ENCODE measurements around the gene RARRES2.
A peak's percentile ranks its signal among the peaks of the same experiment; 100 is the strongest.

Gene RARRES2

DNA sequence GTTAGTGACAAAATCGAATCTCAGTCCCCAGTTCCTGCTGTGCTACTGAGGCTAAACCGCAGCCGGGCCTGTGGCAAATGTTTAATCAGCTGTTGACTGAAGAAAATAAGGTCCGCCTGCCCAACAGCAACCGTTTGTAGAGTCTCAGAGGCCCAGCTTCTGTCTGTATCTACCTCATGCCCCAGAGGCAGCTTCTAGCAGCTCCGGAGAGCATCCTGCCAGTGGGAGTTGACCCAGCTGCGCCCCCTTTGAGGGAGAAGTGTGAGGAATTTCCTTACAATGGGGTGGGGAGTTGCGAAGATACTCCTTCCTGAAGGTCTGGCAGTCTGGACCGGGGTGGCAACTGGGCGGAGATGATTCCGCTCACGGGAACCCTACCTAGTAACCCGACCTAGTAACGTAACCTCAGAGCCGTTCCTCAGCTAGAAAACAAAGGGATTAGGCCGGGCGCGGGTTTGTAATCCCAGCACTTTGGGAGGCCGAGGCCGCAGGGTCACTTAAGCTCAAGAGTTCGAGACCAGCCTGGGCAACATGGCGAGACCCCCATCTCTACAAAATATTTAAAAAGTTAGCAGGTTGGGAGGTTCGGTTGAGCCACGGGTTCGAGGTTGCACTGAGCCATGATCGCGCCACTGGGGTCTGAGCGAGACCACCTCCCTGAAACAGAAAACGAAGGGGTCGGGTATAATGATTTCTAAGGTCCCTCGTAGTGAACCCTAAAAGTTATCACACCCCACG is 36.9 kb upstream of the RARRES2 start:
- TF ChIP-seq SPI1 (IDR thresholded peaks at IDR 0.05; ENCODE audit: low read depth, low read length) (peak; percentile 26; the same call in 1 of the 2 replicates), TAF1 (IDR thresholded peaks at IDR 0.05; ENCODE audit: low read depth, low read length) (no peak), POU2F2 (IDR thresholded peaks at IDR 0.05; ENCODE audit: low read depth, low read length) (0 out of 2 replicates have a peak, but pooled peaks have one; percentile 25), PAX5 (IDR thresholded peaks at IDR 0.05; ENCODE audit: insufficient read depth, low read length, severe bottlenecking) (no peak), POLR2A (IDR thresholded peaks at IDR 0.05; ENCODE audit: low read depth, low read length) (no peak; the same call in 1 of the 2 replicates), POLR2AphosphoS5 (IDR thresholded peaks at IDR 0.05; ENCODE audit: low read depth, low read length) (0 out of 2 replicates have a peak, but pooled peaks have one; percentile 36)
- peak; percentile 69 for FAIRE-seq
- no peak for DNase-seq (ENCODE audit: insufficient read length, low spot score)

DNA sequence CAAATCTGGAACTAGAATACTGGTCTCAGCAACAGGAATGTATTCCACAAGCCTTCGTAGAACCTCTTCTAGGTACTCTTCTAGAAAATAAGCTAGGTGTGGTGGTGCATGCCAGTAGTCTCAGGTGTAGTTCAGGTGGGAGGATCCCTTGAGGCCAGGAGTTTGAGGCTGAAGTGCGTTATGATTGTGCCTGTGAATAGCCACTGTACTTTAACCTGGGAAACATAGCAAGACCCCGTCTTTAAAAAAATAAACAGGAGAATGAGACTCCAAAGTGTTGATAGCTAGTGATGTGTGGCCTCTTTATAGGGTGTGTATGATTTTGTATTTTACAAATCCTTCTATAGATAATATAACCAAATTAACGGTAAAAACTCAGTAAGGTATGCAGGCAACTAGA is 36.2 kb upstream of the RARRES2 start:
- FAIRE-seq: peak; percentile 56
- DNase-seq (ENCODE audit: insufficient read length, low spot score): no peak
- TF ChIP-seq POLR2AphosphoS5 (IDR thresholded peaks at IDR 0.05; ENCODE audit: low read depth, low read length) (no peak), TAF1 (IDR thresholded peaks at IDR 0.05; ENCODE audit: low read depth, low read length) (no peak), PAX5 (IDR thresholded peaks at IDR 0.05; ENCODE audit: insufficient read depth, low read length, severe bottlenecking) (no peak), SPI1 (IDR thresholded peaks at IDR 0.05; ENCODE audit: low read depth, low read length) (no peak), POLR2A (IDR thresholded peaks at IDR 0.05; ENCODE audit: low read depth, low read length) (no peak), POU2F2 (IDR thresholded peaks at IDR 0.05; ENCODE audit: low read depth, low read length) (no peak)

DNA sequence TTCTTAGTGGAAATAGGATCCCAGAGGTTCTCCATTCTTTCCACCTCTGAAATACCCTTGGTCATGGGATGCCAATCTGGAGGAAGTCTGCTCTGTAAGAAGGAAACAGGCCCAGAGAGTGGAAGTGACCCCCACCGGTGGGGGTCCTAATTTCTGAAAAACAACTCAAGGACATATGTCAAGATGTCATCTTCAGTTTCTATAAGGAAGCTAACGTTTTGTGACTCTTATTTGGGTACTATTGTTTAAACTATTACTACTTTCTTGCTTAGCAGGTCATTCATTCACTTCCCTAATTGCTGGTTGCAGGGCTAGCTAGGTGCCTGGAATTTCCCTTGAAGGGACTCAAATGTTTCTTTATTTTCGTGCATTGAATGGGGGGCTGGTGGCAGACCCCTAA is 35.8 kb upstream of the RARRES2 start:
- TF ChIP-seq POU2F2 (IDR thresholded peaks at IDR 0.05; ENCODE audit: low read depth, low read length) (no peak), POLR2A (IDR thresholded peaks at IDR 0.05; ENCODE audit: low read depth, low read length) (no peak), POLR2AphosphoS5 (IDR thresholded peaks at IDR 0.05; ENCODE audit: low read depth, low read length) (no peak), TAF1 (IDR thresholded peaks at IDR 0.05; ENCODE audit: low read depth, low read length) (no peak), PAX5 (IDR thresholded peaks at IDR 0.05; ENCODE audit: insufficient read depth, low read length, severe bottlenecking) (no peak), SPI1 (IDR thresholded peaks at IDR 0.05; ENCODE audit: low read depth, low read length) (peak; percentile 82)
- no peak for DNase-seq (ENCODE audit: insufficient read length, low spot score)
- FAIRE-seq: no peak

DNA sequence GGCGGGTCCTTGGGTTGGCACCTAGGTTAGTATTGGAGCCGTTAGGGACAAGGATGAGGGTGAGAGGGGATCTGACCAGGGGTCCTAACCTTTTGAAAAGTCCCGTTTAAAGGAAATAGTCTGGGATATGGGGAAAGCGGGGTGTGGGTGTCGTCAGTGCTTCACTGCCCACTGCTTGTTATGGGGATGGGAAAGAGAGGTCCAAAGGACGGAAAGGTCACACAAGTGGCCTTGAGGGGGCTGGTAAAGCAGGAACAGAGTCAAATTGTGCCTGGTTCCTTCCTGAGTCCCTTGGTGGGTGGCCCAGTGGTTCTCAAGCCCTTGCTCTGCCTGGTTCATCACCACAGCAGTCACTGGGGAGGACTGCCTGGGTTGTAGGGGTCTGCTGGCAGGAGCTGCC is 35.1 kb upstream of the RARRES2 start:
- FAIRE-seq (no peak), DNase-seq (ENCODE audit: insufficient read length, low spot score) (no peak)
- TF ChIP-seq POU2F2 (IDR thresholded peaks at IDR 0.05; ENCODE audit: low read depth, low read length) (peak; percentile 40; the same call in 1 of the 2 replicates), SPI1 (IDR thresholded peaks at IDR 0.05; ENCODE audit: low read depth, low read length) (no peak), POLR2A (IDR thresholded peaks at IDR 0.05; ENCODE audit: low read depth, low read length) (no peak), POLR2AphosphoS5 (IDR thresholded peaks at IDR 0.05; ENCODE audit: low read depth, low read length) (no peak), TAF1 (IDR thresholded peaks at IDR 0.05; ENCODE audit: low read depth, low read length) (no peak), PAX5 (IDR thresholded peaks at IDR 0.05; ENCODE audit: insufficient read depth, low read length, severe bottlenecking) (no peak)

DNA sequence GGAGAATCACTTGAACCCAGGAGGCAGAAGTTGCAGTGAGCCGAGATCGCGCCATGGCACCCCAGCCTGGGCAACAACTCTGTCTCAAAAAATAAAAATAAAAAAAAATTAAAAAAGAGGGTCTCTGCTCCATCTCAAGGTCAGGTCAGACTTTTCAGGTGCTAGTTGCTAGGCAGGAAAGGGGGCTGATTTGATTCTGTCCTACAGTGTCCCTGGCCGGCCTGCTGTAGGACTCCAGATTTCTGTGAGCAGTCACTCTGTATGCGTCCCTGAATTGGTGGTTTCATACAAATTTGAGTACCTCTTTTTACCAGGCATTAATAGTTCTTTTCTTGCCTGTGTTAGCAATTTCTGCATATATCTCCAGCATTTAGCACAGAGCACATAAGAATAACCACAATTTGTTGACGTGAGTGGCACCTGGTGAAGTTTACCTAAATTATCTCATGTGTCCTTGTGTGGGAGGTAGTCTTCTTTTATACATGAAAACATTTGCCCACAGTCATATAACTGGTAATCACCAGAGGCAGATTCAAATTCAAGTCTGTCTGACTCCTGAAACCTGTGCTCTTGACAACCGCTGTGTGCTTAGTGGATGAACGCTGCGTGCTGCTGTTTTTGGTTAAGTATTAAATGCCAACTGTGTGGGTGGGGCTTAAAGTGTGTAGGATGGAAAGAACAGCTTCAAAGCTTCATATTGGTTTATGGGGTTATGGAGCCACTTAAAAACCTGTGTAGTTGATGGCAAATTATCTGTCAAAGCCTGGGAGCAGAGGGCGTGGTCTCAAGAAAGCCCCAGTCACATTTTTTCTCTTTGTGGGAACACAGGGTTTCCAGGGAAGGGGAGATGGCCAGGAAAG is 34.5 kb upstream of the RARRES2 start:
- TF ChIP-seq PAX5 (IDR thresholded peaks at IDR 0.05; ENCODE audit: insufficient read depth, low read length, severe bottlenecking) (no peak), SPI1 (IDR thresholded peaks at IDR 0.05; ENCODE audit: low read depth, low read length) (no peak), POLR2AphosphoS5 (IDR thresholded peaks at IDR 0.05; ENCODE audit: low read depth, low read length) (no peak), TAF1 (IDR thresholded peaks at IDR 0.05; ENCODE audit: low read depth, low read length) (0 out of 2 replicates have a peak, but pooled peaks have one; percentile 45), POLR2A (IDR thresholded peaks at IDR 0.05; ENCODE audit: low read depth, low read length) (no peak), POU2F2 (IDR thresholded peaks at IDR 0.05; ENCODE audit: low read depth, low read length) (peak; percentile 69; the same call in 1 of the 2 replicates)
- FAIRE-seq: peak; percentile 92
- no peak for DNase-seq (ENCODE audit: insufficient read length, low spot score)

DNA sequence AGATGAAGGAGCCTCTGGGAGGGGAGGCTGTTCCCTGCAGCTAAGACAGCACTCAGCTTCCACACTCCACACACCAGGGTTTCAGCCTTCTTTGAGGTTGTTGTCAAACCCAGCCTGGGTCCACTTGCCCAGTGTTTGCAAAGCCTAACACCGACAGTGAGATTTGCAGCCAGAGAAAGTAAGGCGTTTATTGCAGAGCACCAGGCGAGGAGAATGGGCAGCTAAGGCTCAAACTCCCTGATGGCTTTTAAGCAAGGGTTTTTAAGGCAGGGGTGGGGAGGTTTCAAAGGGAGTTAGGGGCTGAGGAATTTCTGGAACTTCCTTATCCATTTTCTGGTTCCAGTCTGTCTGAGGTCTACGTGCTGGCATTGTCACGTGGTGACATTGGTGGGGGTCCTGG is 33.0 kb upstream of the RARRES2 start:
- FAIRE-seq (no peak), DNase-seq (ENCODE audit: insufficient read length, low spot score) (no peak)
- TF ChIP-seq POLR2AphosphoS5 (IDR thresholded peaks at IDR 0.05; ENCODE audit: low read depth, low read length) (no peak; the same call in 1 of the 2 replicates), PAX5 (IDR thresholded peaks at IDR 0.05; ENCODE audit: insufficient read depth, low read length, severe bottlenecking) (no peak), POLR2A (IDR thresholded peaks at IDR 0.05; ENCODE audit: low read depth, low read length) (0 out of 2 replicates have a peak, but pooled peaks have one; percentile 44)

DNA sequence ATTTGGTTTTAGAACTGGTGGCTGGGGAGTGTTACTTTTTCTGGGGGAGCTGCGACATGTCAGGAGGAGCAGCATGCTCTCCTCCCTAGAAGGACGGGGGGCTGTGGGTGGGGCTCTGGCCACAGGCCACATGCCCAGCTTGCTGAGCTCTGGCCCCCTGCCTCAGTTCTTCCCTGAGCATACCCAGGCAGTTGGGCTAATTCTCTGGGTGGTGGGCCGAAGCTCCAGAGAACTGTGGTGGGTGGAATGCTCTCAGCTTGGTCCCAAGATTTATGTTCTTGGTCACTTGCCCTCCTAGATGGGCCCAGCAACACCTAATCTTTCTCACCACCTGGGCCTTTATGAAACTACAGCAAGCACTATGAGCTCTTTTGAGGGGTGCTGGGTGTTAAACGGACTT is 32.6 kb upstream of the RARRES2 start:
- no peak for TF ChIP-seq POLR2A (IDR thresholded peaks at IDR 0.05; ENCODE audit: low read depth, low read length)
- TF ChIP-seq POLR2AphosphoS5 (IDR thresholded peaks at IDR 0.05; ENCODE audit: low read depth, low read length): no peak
- TF ChIP-seq SPI1 (IDR thresholded peaks at IDR 0.05; ENCODE audit: low read depth, low read length): no peak
- no peak for TF ChIP-seq PAX5 (IDR thresholded peaks at IDR 0.05; ENCODE audit: insufficient read depth, low read length, severe bottlenecking)
- TF ChIP-seq TAF1 (IDR thresholded peaks at IDR 0.05; ENCODE audit: low read depth, low read length): no peak
- TF ChIP-seq POU2F2 (IDR thresholded peaks at IDR 0.05; ENCODE audit: low read depth, low read length): no peak
- no peak for DNase-seq (ENCODE audit: insufficient read length, low spot score)
- FAIRE-seq: no peak

DNA sequence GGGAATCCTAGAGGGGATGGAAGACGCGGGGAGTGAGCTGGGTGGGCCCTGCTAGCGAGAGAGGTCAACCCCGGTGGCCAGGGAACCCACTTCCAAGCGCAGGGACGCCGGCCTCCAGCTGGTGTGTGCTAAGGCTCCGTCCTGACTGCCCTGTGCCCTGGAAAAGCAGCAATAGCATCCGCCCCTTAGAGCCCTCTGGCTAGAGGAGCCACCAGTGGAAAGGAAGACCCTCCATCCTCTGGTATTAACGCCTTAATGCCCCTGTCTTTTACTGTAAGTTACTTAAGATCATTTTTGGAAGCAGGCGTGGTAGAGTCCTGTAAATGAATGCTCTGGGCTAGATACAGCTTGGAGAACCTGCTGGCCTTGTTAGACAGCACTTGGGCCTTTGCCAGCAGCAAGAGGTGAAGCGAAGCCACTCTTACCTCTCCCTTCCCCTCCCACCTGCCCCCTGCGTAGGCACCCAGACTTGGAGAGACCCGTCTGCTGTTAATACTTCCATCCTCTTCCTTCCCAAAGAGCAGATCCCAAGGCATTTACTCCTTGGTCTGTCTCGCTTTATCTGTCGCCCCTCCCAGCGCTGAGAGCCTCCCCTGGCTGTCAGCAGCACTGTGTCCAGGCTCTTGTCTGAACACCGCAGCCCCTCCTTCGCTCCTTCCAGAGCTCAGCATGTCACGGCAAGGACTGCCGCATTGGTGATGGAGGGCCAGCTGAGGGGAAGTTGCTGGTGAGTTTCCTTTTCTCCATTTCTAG is 31.8 kb upstream of the RARRES2 start:
- FAIRE-seq (no peak), DNase-seq (ENCODE audit: insufficient read length, low spot score) (no peak)
- TF ChIP-seq POLR2AphosphoS5 (IDR thresholded peaks at IDR 0.05; ENCODE audit: low read depth, low read length) (peak; percentile 55), TAF1 (IDR thresholded peaks at IDR 0.05; ENCODE audit: low read depth, low read length) (no peak), POLR2A (IDR thresholded peaks at IDR 0.05; ENCODE audit: low read depth, low read length) (0 out of 2 replicates have a peak, but pooled peaks have one; percentile 24)
